22Rv1 (cell line): ENCODE measurements around the gene STAB1.

Experiments
- CTCF ChIP-seq: fragments of 450-650 bp; IDR thresholded peaks from 2 replicates; pipeline ENCODE4 v1.5.1; 2017; ENCODE audit warnings: mild to moderate bottlenecking
- ZFX ChIP-seq: fragments of 450-650 bp; IDR thresholded peaks from 2 replicates; pipeline ENCODE4 v1.6.1; 2017; ENCODE audit warnings: antibody characterized with exemption, borderline replicate concordance

GRCh38 chr3:52489453-52489852, 5.7 kb upstream of the STAB1 start:
- TF ChIP-seq CTCF: no peak
- TF ChIP-seq ZFX: no peak
